WTC11 (cell line): ENCODE data around the gene HTRA2. TPM values are rescaled to one million over a fixed set of nuclear protein-coding genes. Genes with fewer than 3 reads are reported as not detected.
A peak's percentile ranks its signal among the peaks of the same experiment; 100 is the strongest.

ENCODE experiments used
- ATAC-seq: fragments of 200-7000 bp; cut with Tn5 transposase; 2 replicates; pipeline ENCODE4 v1.10.0; 2021; ENCODE audit warnings: mild to moderate bottlenecking, moderate library complexity
- CTCF ChIA-PET: fragments of 300-600 bp; sonication (Branson Sonifier 250); formaldehyde crosslinking; loops from one replicate; lab custom pipeline; 2021; ENCODE audit warnings: antibody characterized with exemption; lab: Charles Lee
- POLR2A ChIA-PET: fragments of 350-600 bp; sonication (Branson Sonifier 250); formaldehyde crosslinking; loops from one replicate; lab custom pipeline; 2021; ENCODE audit warnings: antibody characterized with exemption; lab: Charles Lee
- DNase-seq: peaks from one replicate; pipeline ENCODE4 v3.0.0; 2021; ENCODE audit warnings: low spot score
- H3K27ac Mint-ChIP-seq: 2 replicates; pipeline ENCODE4 v1.8.0; 2021; ENCODE audit warnings: mixed read lengths
- H3K27me3 Mint-ChIP-seq: 2 replicates; pipeline ENCODE4 v1.8.0; 2021; ENCODE audit warnings: low read depth, mild to moderate bottlenecking, moderate library complexity, mixed read lengths
- H3K36me3 Mint-ChIP-seq: 2 replicates; pipeline ENCODE4 v1.8.0; 2021; ENCODE audit warnings: mixed read lengths
- H3K4me1 Mint-ChIP-seq: 2 replicates; pipeline ENCODE4 v1.8.0; 2022; ENCODE audit warnings: mixed read lengths
- H3K4me3 Mint-ChIP-seq: 2 replicates; pipeline ENCODE4 v1.8.0; 2021; ENCODE audit warnings: mild to moderate bottlenecking, moderate library complexity, mixed read lengths
- H3K9me3 Mint-ChIP-seq: 2 replicates; pipeline ENCODE4 v1.8.0; 2021; ENCODE audit warnings: mixed read lengths
- AFF4 ChIP-seq: sonication (generic); formaldehyde crosslinking; IDR thresholded peaks from 2 replicates; pipeline ENCODE4 v1.8.1; 2023; ENCODE audit warnings: mild to moderate bottlenecking, missing genetic modification reagents, borderline replicate concordance
- CBFB ChIP-seq: sonication (generic); formaldehyde crosslinking; IDR thresholded peaks from 2 replicates; pipeline ENCODE4 v1.8.1; 2022; ENCODE audit warnings: mild to moderate bottlenecking, low read depth, missing genetic modification reagents
- CREB1 ChIP-seq: sonication (generic); formaldehyde crosslinking; IDR thresholded peaks from 2 replicates; pipeline ENCODE4 v1.8.0; 2023; ENCODE audit warnings: mild to moderate bottlenecking, missing genetic modification reagents
- EMX1 ChIP-seq: fragments of 250-450 bp; sonication (Bioruptor Pico); IDR thresholded peaks from 2 replicates; pipeline ENCODE4 v1.8.0; 2021; ENCODE audit warnings: mild to moderate bottlenecking
- IRF1 ChIP-seq: sonication (generic); formaldehyde crosslinking; IDR thresholded peaks from 2 replicates; pipeline ENCODE4 v1.8.0; 2023; ENCODE audit warnings: missing genetic modification reagents
- NFYB ChIP-seq: sonication (generic); formaldehyde crosslinking; conservative IDR thresholded peaks from 2 replicates; pipeline ENCODE4 v1.8.0; 2022; ENCODE audit warnings: low read depth, missing genetic modification reagents
- NR1H2 ChIP-seq: sonication (generic); formaldehyde crosslinking; IDR thresholded peaks from 2 replicates; pipeline ENCODE4 v1.9.0; 2021; ENCODE audit warnings: mild to moderate bottlenecking, moderate library complexity, missing genetic modification reagents
- NR2C2 ChIP-seq: sonication (generic); formaldehyde crosslinking; IDR thresholded peaks from 2 replicates; pipeline ENCODE4 v1.8.0; 2022; ENCODE audit warnings: mild to moderate bottlenecking, missing genetic modification reagents
- OVOL2 ChIP-seq: fragments of 250-450 bp; sonication (Bioruptor Pico); IDR thresholded peaks from 2 replicates; pipeline ENCODE4 v1.9.0; 2021; ENCODE audit warnings: mild to moderate bottlenecking, borderline replicate concordance
- PREB ChIP-seq: sonication (generic); formaldehyde crosslinking; IDR thresholded peaks from 2 replicates; pipeline ENCODE4 v1.8.1; 2022; ENCODE audit warnings: mild to moderate bottlenecking, missing genetic modification reagents, moderate library complexity, borderline replicate concordance
- SMAD3 ChIP-seq: sonication (generic); formaldehyde crosslinking; IDR thresholded peaks from 2 replicates; pipeline ENCODE4 v1.8.0; 2022; ENCODE audit warnings: missing genetic modification reagents, mild to moderate bottlenecking, borderline replicate concordance
- TEAD1 ChIP-seq: sonication (generic); formaldehyde crosslinking; IDR thresholded peaks from 2 replicates; pipeline ENCODE4 v1.8.0; 2022; ENCODE audit warnings: mild to moderate bottlenecking, missing genetic modification reagents
- USF2 ChIP-seq: sonication (generic); formaldehyde crosslinking; IDR thresholded peaks from 2 replicates; pipeline ENCODE4 v1.8.1; 2023; ENCODE audit warnings: mild to moderate bottlenecking, missing genetic modification reagents, moderate library complexity
- ZBTB43 ChIP-seq: sonication (generic); formaldehyde crosslinking; IDR thresholded peaks from 2 replicates; pipeline ENCODE4 v1.8.1; 2023; ENCODE audit warnings: mild to moderate bottlenecking, missing genetic modification reagents
- ZMAT4 ChIP-seq: fragments of 250-450 bp; sonication (Bioruptor Pico); IDR thresholded peaks from 2 replicates; pipeline ENCODE4 v1.9.0; 2021; ENCODE audit warnings: mild to moderate bottlenecking
- ZNF121 ChIP-seq: sonication (generic); formaldehyde crosslinking; IDR thresholded peaks from 2 replicates; pipeline ENCODE4 v1.8.0; 2023; ENCODE audit warnings: missing genetic modification reagents
- ZNF263 ChIP-seq: sonication (generic); formaldehyde crosslinking; IDR thresholded peaks from 2 replicates; pipeline ENCODE4 v1.8.1; 2022; ENCODE audit warnings: low read depth, mild to moderate bottlenecking, moderate library complexity, missing genetic modification reagents
- ZNF281 ChIP-seq: sonication (generic); formaldehyde crosslinking; IDR thresholded peaks from 2 replicates; pipeline ENCODE4 v1.8.0; 2023; ENCODE audit warnings: mild to moderate bottlenecking, missing genetic modification reagents
- ZSCAN18 ChIP-seq: fragments of 250-450 bp; sonication (Bioruptor Pico); IDR thresholded peaks from 2 replicates; pipeline ENCODE4 v2.1.2; 2022; ENCODE audit warnings: mild to moderate bottlenecking, moderate library complexity
- total RNA-seq: library from RNA; stranded (reverse); gene quantifications from 3 replicates; pipeline ENCODE4 v1.2.3, GENCODE V29; 2021

Gene HTRA2
- total RNA-seq, 1 experiment from 2014 or later, result 30.0 TPM

- TF ChIP-seq AFF4, result no peak
- 0 out of 2 replicates have a peak, but pooled peaks have one; percentile 16 for TF ChIP-seq NFYB (CRISPR knock-in tag)
- TF ChIP-seq SMAD3, result 0 out of 2 replicates have a peak, but pooled peaks have one; percentile 51
- TF ChIP-seq NR1H2 (CRISPR knock-in tag), result no peak
- TF ChIP-seq ZNF281 (CRISPR knock-in tag), result 0 out of 2 replicates have a peak, but pooled peaks have one; percentile 30
- no peak for TF ChIP-seq EMX1 (CRISPR knock-in tag)
- peak; percentile 87 for TF ChIP-seq TEAD1 (CRISPR knock-in tag)
- 0 out of 2 replicates have a peak, but pooled peaks have one; percentile 68 for TF ChIP-seq CBFB
- TF ChIP-seq USF2, result peak; percentile 91
- no peak for TF ChIP-seq ZNF121 (CRISPR knock-in tag)
- TF ChIP-seq ZNF263 (CRISPR knock-in tag), result no peak
- TF ChIP-seq, all 79 proteins: peak for 18
Measured at GRCh38 chr2:74507145-74507925, 22.4 kb upstream of the HTRA2 start, which contains the start of gene PCGF1 (continued).

GRCh38 chr2:74507926-74508520 lies 21.7 kb upstream of the HTRA2 start:
- POLR2A ChIA-PET, result interaction anchor here (1.0 to 1.4 kb wide), 3 partner anchors 8 to 50 kb away, joined by 3 to 8 read pairs (median 3); partner anchors contain the start of gene WBP1
- H3K9me3 Mint-ChIP-seq, result no peaks in the 10 kb centered on the region
- H3K4me1 Mint-ChIP-seq, result peaks cover 28% of the 10 kb centered on the region
- H3K27me3 Mint-ChIP-seq, result peaks cover 92% of the 10 kb centered on the region
- peak overlapping the region; percentile 87 for H3K27ac Mint-ChIP-seq
- CTCF ChIA-PET, result interaction anchor here (1.0 to 3.0 kb wide), 6 partner anchors 8 to 79 kb away, joined by 3 to 13 read pairs (median 5); partner anchors contain the start of genes CCDC142, TTC31 and WBP1
- peaks cover 22% of the 10 kb centered on the region for H3K36me3 Mint-ChIP-seq
- peak; percentile 38 for ATAC-seq
- DNase-seq, result peak; percentile 45
- peak overlapping the region; percentile 99 for H3K4me3 Mint-ChIP-seq
- TF ChIP-seq ZBTB43 (CRISPR knock-in tag), result no peak
- no peak for TF ChIP-seq PREB (CRISPR knock-in tag)
- TF ChIP-seq OVOL2, result no peak
- TF ChIP-seq NR1H2 (CRISPR knock-in tag), result no peak
- TF ChIP-seq CREB1, result no peak
- no peak for TF ChIP-seq NR2C2 (CRISPR knock-in tag)
- TF ChIP-seq IRF1 (CRISPR knock-in tag), result no peak
- no peak for TF ChIP-seq TEAD1 (CRISPR knock-in tag)
- no peak for TF ChIP-seq ZMAT4 (CRISPR knock-in tag)
- no peak for TF ChIP-seq ZSCAN18 (CRISPR knock-in tag)
